ENCODE results near the gene ARID2. TPM values are rescaled to one million over a fixed set of nuclear protein-coding genes. Genes with fewer than 3 reads are reported as not detected.
A peak's percentile ranks its signal among the peaks of the same experiment; 100 is the strongest.

Gene ARID2
- total RNA-seq, 4 donors from 2014 or later, result 10.5 to 25.0 (median 11.7) TPM

DNA sequence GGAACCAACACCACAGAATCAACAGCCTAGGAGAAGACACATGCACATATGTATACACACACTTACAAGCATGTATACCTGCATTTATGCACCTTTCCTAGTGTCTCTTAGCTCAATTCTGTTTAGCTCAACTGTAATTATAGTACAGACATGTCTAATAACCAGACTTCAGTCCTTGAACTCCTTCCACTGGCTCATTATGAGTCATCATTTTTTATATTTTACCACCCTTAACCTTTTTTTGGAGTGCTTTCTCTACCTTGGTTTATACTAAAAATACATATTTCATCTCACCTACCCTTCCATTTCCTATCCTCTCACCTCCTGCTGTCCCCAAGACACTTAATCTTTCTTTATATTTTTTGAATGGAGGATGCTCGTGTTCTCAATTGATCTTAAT lies 110.4 kb downstream of the ARID2 start:
- in situ Hi-C loops (cut with MboI; ENCODE audit: low sequenced_read_pairs in 4 of 4) (no loop called here), intact Hi-C loops (cut with DNase I; ENCODE audit: low total_unique reads) (no loop called here)
- Histone ChIP-seq H3K4me3 (no peak overlapping the region), H3K27me3 (no peaks in the 10 kb centered on the region), H3K27ac (no peak overlapping the region), H3K36me3 (peaks cover 0 to 54% of the 10 kb centered on the region in 2 donors), H3K4me1 (no peaks in the 10 kb centered on the region), H3K9me3 (no peaks in the 10 kb centered on the region)
- TF ChIP-seq CTCF (IDR thresholded peaks at IDR 0.05 in 4 of 5, conservative IDR thresholded peaks at IDR 0.05 in 1 of 5) (no peak), POLR2A (IDR thresholded peaks at IDR 0.05) (no peak)
- no peak for DNase-seq
- no peak for ATAC-seq

- H3K4me3 ChIP-seq, result no peak overlapping the region
- H3K9me3 ChIP-seq, result no peaks in the 10 kb centered on the region
- DNase-seq (no peak), ATAC-seq (no peak)
- intact Hi-C loops (cut with DNase I; ENCODE audit: low total_unique reads), result no loop called here
- no peak for TF ChIP-seq CTCF (IDR thresholded peaks at IDR 0.05 in 4 of 5, conservative IDR thresholded peaks at IDR 0.05 in 1 of 5)
- no peak for TF ChIP-seq POLR2A (IDR thresholded peaks at IDR 0.05)
- H3K27ac ChIP-seq, result peak overlapping the region in 2 of 4 donors; percentile 47 to 68
- H3K4me1 ChIP-seq, result peaks cover 0 to 7% of the 10 kb centered on the region in 2 donors
- peaks cover 0 to 47% of the 10 kb centered on the region in 2 donors for H3K36me3 ChIP-seq
- in situ Hi-C loops (cut with MboI; ENCODE audit: low sequenced_read_pairs in 4 of 4), result no loop called here
- H3K27me3 ChIP-seq, result no peaks in the 10 kb centered on the region
These were observed 119.8 kb downstream of the ARID2 start for GRCh38 chr12:45849289-45849688.

DNA sequence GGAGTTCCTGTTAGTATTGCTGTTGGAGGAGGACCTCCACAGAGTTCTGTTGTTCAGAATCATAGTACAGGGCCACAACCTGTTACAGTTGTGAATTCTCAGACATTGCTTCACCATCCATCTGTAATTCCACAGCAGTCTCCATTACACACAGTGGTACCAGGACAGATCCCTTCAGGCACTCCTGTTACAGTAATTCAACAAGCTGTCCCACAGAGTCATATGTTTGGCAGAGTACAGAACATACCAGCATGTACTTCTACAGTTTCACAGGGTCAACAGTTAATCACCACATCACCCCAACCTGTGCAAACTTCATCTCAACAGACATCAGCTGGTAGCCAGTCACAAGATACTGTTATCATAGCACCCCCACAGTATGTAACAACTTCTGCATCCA lies 120.8 kb downstream of the ARID2 start:
- peak; percentile 16 to 24 for DNase-seq
- Histone ChIP-seq H3K36me3 (peaks cover 0 to 40% of the 10 kb centered on the region in 2 donors), H3K27ac (peak overlapping the region in 3 of 4 donors; percentile 37 to 68 (median 47)), H3K4me1 (peaks cover 0 to 12% of the 10 kb centered on the region in 2 donors), H3K9me3 (no peaks in the 10 kb centered on the region), H3K4me3 (no peak overlapping the region), H3K27me3 (no peaks in the 10 kb centered on the region)
- intact Hi-C loops (cut with DNase I; ENCODE audit: low total_unique reads), result no loop called here
- TF ChIP-seq CTCF (IDR thresholded peaks at IDR 0.05 in 4 of 5, conservative IDR thresholded peaks at IDR 0.05 in 1 of 5), result no peak
- TF ChIP-seq POLR2A (IDR thresholded peaks at IDR 0.05), result no peak
- in situ Hi-C loops (cut with MboI; ENCODE audit: low sequenced_read_pairs in 4 of 4), result loop anchor here in 1 of 4 donors (25.0 kb wide), 1 partner anchor 313 kb away; no protein-coding TSS in a partner anchor
- ATAC-seq, result peak; percentile 92 to 98

- intact Hi-C loops (cut with DNase I; ENCODE audit: low total_unique reads) (no loop called here), in situ Hi-C loops (cut with MboI; ENCODE audit: low sequenced_read_pairs in 4 of 4) (loop anchor here in 1 of 4 donors (25.0 kb wide), 1 partner anchor 315 kb away; no protein-coding TSS in a partner anchor)
- peaks cover 0 to 40% of the 10 kb centered on the region in 2 donors for H3K36me3 ChIP-seq
- no peak overlapping the region for H3K27ac ChIP-seq
- H3K4me1 ChIP-seq, result peaks cover 0 to 14% of the 10 kb centered on the region in 2 donors
- no peak for TF ChIP-seq CTCF (IDR thresholded peaks at IDR 0.05 in 4 of 5, conservative IDR thresholded peaks at IDR 0.05 in 1 of 5)
- TF ChIP-seq POLR2A (IDR thresholded peaks at IDR 0.05), result no peak
- DNase-seq, result no peak
- no peaks in the 10 kb centered on the region for H3K27me3 ChIP-seq
- no peaks in the 10 kb centered on the region for H3K9me3 ChIP-seq
- no peak for ATAC-seq
- H3K4me3 ChIP-seq, result no peak overlapping the region
These were observed 123.0 kb downstream of the ARID2 start for GRCh38 chr12:45852508-45852907.

DNA sequence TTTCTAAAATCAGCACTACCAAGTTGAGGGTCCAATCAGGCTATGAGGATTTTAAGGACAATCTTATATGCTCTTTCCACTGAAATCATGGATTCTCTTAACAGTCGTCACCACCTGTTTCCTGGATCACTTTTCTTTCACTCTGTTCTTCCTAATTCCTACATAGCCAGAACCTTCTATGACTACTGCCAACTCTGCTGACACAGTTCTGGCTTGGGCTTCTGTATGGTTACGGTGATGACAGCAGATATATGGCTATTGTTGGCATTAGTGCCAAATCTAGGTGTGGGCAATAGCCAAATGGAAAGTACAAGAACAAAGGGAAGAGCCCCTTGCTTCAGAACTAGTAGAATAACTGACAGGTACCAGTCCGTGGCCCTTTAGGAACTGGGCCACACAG lies 124.0 kb downstream of the ARID2 start:
- in situ Hi-C loops (cut with MboI; ENCODE audit: low sequenced_read_pairs in 4 of 4), result loop anchor here in 1 of 4 donors (25.0 kb wide), 1 partner anchor 316 kb away; no protein-coding TSS in a partner anchor
- H3K27me3 ChIP-seq, result no peaks in the 10 kb centered on the region
- TF ChIP-seq POLR2A (IDR thresholded peaks at IDR 0.05) (no peak), CTCF (IDR thresholded peaks at IDR 0.05 in 4 of 5, conservative IDR thresholded peaks at IDR 0.05 in 1 of 5) (no peak)
- intact Hi-C loops (cut with DNase I; ENCODE audit: low total_unique reads), result no loop called here
- no peak for ATAC-seq
- H3K4me3 ChIP-seq, result no peak overlapping the region
- no peak for DNase-seq
- peaks cover 0 to 40% of the 10 kb centered on the region in 2 donors for H3K36me3 ChIP-seq
- no peaks in the 10 kb centered on the region for H3K9me3 ChIP-seq
- H3K4me1 ChIP-seq, result peaks cover 0 to 14% of the 10 kb centered on the region in 2 donors
- H3K27ac ChIP-seq, result no peak overlapping the region

All from gastrocnemius medialis (tissue), 4 donors.